NOMO-1 treated with DMSO at 0.1 percent for 48 hours (cell line): ENCODE measurements around the gene ADAMTSL2.

Experiments used
- DNase-seq: peaks from one replicate; lab custom pipeline; 2025; ENCODE audit not compliant: unreplicated experiment; lab: John Stamatoyannopoulos, UW

The ADAMTSL2 gene

DNA sequence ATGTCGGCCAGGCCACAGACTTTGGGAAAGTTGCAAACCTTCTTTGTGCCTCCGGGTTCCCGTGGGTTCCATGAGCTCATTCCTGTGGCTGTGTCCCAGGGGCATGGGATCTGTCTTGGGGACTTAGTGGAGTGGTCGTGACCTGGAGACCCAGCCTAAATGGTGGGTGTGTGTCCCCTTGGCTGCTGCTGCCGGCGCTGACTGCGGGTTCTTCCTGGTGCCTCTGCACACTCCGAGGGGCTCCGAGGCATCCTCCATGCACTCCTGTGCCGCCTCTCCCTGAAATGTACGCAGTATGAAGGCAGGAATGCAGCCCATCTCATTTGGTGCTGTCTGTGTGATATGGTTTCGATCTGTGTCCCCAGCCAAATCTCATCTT, 34.6 kb upstream of the ADAMTSL2 start:
- no peak for DNase-seq

GRCh38 chr9:133502112-133502511, 32.4 kb upstream of the ADAMTSL2 start:
- no peak for DNase-seq

DNA sequence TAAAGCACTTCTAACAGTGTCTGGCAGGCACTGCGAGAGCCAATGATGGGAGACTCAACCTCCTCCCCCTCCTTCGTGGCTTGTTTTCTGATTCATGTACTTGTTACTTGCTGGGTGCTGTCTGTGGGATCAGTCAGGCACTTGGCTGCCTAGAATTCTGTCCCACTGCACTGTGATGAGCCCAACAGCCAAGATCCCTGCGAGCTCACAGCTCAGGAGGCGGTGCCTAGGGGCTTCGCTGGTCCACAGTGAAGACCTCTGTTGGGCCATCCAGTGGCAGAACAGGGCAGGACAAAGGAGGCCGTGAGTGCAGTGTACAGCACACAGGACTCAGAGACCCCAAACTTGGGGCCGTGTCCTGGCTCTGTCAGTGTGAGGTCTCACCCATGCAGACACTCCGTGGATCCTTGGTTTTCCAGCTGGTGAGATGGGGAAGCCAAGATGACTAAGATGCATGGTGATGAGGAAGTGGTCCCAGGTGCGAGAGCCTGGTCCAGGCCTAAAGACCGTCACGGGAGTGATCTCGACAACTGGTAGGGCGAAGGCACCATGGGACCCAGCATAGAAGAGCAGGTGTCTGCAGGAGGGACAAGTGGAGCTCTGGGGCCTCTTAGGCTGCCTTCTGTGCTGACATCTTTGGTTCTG, 29.2 kb upstream of the ADAMTSL2 start:
- no peak for DNase-seq

DNA sequence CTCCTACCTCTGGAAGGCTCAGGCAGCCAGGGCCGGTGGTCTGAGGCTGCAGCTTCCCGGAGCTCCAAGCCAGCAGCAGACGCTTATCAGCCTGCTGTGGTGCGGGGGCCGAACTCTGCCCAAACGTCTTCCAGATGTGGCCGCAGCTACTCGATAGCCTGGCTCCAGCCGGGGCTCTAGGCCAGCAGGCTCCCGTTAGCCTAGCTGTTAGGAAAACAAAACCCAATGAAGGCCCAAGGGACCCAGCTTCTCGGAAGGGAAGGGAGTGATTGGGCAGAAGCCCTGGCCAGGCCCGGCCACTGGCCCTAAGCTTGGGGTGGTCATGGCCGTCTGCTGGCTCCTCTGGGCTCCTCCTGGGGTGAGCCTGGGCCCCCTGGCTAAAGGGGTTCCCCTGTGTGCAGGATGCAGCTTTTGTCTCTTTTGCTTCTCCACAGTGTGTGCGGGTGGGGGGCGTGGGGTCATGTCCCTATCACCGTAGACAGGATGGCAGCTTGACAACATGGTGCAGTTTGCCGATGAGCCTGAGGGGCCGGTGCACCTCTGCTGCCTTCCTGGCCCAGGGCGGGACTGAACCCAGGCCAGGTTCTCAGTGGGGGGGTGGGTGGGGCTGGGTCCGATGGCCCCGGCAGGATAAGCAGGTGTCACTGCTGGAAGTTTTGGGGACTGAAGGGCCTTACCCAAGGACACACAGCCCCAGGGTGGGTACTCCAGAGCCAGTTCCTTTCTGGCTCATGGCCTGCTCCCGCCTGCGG, 28.4 kb upstream of the ADAMTSL2 start:
- DNase-seq = no peak

DNA sequence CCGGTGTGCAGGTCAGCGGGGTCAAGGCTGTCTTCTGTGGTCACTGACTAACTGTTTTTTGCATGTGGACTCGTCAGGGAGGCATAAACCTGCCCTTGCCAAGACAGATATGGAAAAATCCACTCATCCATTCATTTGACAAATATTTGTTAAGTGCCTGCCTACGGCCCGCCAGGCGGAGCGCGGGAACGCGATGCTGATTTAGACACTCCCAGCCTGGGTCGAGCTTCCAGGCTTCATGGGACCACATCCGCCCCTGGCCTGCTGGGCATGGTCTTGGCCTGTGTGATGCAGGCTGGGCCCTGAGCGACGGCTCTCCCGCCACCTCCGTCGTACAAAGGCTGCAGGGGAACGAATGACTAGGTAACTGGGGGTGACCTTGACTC, 27.9 kb upstream of the ADAMTSL2 start:
- no peak for DNase-seq

DNA sequence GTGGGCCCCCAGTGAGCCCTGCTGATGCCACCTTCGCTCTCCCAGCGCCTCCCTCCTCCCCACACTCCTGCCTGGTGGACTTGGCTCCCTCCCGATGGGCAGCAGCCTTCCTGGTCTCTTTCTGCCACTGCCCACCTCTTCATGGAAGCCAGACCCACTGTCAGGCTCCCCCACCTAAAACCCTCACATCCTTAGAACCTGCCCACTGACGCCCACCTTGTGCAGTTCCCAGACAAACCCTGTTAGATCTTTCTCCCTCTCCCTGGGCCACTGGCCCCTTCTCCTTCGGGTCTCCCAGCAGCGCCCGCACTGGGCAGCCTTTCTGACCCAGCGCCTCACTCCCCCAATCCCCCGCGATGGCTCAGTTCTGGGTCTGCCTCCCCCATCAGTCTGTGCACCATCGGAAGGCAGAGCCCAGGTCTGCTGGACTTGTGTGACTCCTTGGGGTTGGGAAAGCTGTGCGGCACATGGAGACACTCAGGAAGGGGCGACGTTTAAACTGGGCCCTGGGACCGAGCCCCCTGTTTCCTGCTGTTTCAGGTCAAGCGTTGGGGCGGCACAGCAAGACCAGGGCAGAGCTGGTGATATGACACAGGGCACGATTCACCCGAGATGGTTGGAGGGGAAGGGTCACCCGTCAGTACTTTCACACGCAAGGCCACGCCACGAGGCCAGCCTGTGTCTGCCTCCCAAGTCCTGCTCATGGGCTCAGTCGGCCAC, 27.1 kb upstream of the ADAMTSL2 start:
- no peak for DNase-seq

GRCh38 chr9:133508046-133508445, 26.5 kb upstream of the ADAMTSL2 start:
- DNase-seq = no peak

DNA sequence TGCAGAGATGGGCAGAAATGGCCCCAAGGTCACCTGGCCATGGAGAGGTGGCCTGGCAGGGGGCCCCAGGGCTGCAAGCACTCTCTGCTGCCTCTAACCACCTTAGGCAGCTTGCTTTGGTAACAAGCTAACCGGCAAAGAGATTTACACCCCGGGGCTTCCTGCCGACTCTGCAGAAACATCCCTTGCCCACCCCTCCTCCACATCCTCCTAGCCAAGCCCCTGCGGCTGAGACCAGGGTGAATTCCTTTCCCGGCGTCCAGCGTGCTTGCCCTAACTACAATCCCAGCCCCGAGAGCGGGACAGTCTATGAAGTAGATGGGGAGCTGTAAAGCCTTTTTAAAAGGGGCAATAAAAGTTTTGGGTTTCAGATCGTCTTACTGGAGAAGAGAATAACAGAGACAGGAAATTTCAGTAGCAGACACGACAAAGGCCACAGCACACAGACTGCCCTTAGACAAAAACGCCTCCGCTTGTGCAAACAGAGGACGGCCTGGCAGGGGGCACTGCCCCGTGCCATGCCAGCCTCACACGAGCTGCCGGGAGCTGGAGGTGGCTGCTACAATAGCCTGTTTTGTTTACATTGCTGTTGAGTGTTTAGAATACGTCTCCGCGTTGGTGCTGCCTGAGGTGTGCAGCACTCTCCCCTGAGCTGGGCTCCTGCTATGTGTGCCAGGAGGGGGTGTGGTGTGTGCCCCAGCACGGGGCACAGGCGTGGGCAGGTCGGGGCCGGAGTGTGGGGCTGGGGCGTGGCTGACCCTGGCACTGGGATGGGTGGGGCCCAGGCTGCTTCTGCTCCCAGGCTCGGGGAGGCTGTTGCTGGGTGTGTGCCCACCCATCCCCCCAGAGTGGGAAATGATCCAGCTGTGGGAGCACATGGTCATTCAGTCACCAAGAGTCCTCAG, 25.1 kb upstream of the ADAMTSL2 start:
- no peak for DNase-seq

DNA sequence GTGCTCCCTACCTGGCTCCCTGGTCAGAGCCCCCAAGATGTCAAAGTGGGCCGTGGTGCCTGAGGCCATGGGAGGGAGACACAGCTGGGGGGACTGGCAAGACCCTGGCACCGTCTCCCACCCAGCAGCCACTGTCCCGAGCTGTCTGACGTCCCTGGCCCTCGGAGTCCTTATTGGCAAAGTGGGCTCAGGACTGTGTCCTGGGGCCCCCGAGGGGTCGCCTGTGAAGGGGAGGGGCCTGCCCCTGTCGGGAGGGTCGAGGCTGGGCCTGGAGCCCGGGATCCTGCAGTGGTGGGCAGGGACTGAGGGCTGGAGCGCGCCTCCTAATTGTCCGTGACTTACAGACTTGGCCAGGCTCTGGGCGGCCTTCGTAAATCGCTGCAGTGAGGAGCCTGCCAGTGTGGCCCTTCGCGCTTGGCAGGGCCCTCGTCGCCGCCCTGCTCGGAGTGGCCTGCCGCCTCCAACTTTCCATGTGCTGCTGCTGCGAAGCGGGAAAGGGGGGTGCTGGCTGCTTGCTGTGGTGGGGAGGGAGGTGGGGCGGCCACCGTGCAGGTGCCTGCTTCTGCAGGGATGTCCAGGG, 23.5 kb upstream of the ADAMTSL2 start:
- DNase-seq = no peak

DNA sequence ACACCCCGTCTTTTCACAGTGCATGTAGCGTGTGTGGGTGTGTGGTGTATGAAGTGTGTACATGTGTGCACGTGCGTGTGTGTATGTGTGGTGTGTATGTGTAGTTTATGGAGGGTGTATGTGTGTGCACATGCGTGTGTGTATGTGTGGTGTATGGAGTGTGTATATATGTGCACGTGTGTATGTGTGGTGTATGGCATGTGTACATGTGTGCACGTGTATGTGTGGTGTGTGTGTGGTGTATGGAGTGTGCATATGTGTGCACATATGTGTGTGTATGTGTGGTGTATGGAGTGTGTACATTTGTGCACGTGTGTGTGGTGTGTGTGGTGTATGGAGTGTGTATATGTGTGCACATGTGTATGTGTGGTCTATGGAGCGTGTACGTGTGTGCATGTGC, 22.9 kb upstream of the ADAMTSL2 start:
- no peak for DNase-seq

DNA sequence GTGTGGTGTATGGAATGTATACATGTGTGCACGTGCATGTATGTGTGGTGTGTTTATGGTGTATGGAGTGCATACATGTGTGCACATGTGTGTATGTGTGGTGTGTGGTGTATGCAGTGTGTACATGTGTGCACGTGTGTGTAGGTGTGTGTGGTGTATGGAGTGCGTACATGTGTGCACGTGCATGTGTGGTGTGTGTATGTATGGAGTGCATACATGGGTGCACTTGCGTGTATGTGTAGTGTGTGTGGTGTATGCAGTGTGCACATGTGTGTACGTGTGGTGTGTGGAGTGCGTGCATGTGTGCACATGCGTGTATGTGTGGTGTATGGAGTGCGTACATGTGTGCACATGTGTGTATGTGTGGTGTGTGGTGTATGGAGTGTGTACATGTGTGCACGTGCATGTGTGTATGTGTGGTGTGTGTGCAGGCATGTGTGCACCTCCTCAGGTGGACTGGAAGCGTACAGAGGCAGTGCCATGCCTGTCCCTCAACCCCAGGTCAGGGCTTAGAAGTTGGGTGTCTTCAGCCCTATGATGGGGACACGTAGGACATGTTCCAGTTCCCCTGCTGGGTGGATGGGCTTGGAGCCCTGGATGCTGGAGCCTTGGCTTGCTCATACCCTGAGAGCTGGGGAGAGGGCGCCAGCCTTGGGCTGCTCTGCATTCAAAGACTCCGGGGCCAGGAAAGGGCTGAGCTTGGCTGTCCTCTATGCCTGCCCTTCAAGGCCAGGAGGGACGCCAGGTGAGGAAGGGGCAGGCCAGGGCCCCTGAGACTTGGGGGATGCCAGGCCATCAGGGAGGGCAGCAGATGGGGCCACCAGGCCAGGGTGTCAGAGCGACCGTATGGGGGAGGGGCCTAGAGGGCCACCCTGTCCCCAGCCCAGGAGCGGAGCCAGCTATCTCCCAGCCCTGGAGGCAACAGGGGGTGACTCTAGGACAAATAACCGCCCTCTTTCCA, 22.0 kb upstream of the ADAMTSL2 start:
- DNase-seq = no peak

- no peak for DNase-seq
Observed at GRCh38 chr9:133513214-133514100, 21.0 kb upstream of the ADAMTSL2 start.

DNA sequence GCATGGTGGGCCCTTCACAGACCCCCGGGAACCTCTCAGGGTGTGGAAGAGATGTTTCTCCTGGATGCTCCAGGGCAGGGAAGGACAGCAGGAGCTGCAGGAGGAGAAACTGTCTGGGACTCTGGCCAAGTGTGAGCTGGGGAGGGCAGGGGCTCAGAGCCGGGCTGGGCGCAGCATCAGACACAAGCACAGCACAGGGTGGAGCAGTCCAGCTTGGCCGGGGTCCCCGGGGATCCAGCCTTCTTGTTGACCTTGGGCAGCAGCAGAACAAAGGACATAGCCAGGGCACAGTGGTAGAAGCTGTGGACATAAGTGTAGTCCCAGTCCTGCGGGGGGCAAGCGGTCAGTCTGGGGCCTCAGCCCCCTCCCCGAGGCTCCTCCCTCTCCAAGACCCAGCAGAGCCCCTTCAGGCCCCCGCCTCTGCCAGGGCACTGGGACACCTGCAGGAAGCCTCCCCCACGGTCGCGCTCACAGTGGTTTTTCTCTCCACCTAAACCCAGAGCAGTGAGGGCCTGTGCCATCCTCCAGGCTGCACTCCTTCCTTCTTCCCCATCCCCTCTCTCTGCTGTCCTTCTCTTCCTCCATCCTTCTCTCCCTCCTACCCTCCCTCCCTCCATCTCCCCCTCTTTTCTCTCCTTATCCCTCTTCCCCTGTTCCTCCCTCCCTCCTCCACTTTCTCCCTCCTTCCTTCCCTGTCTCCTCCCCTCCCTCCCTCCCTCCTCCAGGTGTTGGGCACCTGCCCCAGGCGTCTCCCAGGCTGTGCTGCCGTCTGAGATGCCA, 19.9 kb upstream of the ADAMTSL2 start:
- no peak for DNase-seq

DNA sequence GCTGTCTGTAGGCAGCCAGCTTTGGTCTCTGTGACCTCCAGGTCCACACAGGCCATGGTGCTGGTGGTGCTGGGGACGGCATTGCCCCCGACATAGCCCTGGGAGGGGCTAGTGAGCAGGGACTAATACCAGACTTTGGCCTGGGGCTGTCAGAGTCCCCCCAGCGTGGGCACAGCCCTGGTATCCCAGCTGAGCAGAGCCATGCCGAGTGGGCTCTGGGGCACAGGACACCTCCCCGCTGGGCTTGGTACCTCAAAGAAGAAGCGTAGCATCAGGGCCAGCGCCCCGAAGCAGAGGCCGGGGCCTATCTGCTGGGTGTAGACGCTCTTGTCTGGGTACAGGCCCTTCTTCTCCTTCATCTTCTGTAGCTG, 19.3 kb upstream of the ADAMTSL2 start:
- DNase-seq = no peak

DNA sequence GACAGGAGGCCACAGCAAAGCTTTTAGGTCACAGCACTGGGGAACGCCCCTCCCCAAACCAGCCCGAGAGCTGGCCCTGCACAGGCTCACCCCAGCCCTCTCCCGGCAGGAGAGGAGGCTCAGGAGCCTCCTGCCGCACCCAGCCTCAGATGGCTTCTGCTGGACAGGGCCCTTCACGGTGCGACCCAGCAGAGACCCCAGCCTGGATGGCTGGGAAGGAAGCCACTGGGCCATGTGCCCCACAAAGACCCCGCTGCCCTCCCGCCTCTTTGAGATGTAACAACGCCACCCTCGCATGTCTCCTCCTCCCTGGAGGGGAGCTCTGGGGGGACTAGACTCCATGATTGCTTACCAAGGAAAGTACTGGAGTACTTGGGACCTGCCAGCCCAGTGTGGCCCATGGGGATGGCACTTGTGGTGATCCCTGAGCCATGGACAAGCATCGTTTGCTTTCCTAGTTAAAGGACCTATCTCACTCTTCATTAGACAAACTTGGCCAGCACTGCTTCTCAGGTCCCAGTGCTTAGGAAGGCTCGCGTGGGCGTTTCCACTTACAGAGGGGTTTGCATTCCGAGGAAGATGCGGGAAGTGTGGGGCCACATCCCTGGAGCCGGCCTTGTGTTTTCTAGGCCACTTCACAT, 18.8 kb upstream of the ADAMTSL2 start:
- no peak for DNase-seq

- DNase-seq = no peak
Observed at GRCh38 chr9:133516256-133516960, 18.1 kb upstream of the ADAMTSL2 start.

DNA sequence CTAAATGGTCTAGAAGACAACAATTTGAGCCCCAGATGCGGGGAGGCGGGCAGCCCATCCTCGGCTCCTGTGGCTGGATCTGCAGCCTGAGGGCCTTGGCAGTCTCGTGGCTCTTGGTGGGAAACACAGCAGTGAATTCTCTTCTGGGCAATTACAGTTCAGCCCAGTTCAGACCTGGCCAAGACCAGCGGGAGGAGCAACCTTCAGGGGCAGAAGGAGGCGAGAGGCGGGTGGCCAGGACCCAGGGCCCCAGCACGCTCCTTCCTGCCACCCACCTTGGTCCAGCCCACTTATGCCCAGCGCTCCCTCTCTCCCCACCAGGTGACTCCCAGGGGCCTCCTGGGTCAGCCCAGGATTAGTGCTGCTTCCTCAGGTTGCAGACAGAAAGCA, 17.5 kb upstream of the ADAMTSL2 start:
- no peak for DNase-seq
